Endodermal cell (in vitro differentiated cells): ENCODE results near the gene NAA16. TPM values are rescaled to one million over a fixed set of nuclear protein-coding genes. Genes with fewer than 3 reads are reported as not detected.
A peak's percentile ranks its signal among the peaks of the same experiment; 100 is the strongest.

Experiments
- DNase-seq: peaks from one replicate; pipeline ENCODE4 v3.0.0-alpha.2; 2017
- H3K27ac ChIP-seq: 2 replicates; pipeline ENCODE4 v1.5.1; 2013; ENCODE audit warnings: mild to moderate bottlenecking, low read depth, low read length, moderate library complexity
- H3K27me3 ChIP-seq: 2 replicates; pipeline ENCODE4 v1.6.1; 2013; ENCODE audit warnings: mild to moderate bottlenecking, low read length, moderate library complexity; ENCODE audit not compliant: insufficient read depth, control insufficient read depth, poor library complexity, severe bottlenecking
- H3K36me3 ChIP-seq: 2 replicates; pipeline ENCODE4 v1.7.0; 2013; ENCODE audit warnings: mild to moderate bottlenecking, low read length, moderate library complexity; ENCODE audit not compliant: control insufficient read depth, insufficient read depth
- H3K4me1 ChIP-seq: one replicate; pipeline ENCODE4 v1.7.0; 2013; ENCODE audit warnings: low read length; ENCODE audit not compliant: control insufficient read depth, insufficient read depth
- H3K4me3 ChIP-seq: 2 replicates; pipeline ENCODE4 v1.5.1; 2013; ENCODE audit warnings: mild to moderate bottlenecking, low read length, moderate library complexity
- H3K9ac ChIP-seq: 2 replicates; pipeline ENCODE4 v1.6.1; 2013; ENCODE audit warnings: mild to moderate bottlenecking, low read length, moderate library complexity; ENCODE audit not compliant: poor library complexity, severe bottlenecking; ENCODE audit errors: extremely low read depth
- H3K9me3 ChIP-seq: 2 replicates; pipeline ENCODE4 v1.6.1; 2013; ENCODE audit warnings: mild to moderate bottlenecking, low read length, moderate library complexity; ENCODE audit not compliant: control insufficient read depth
- H3K27ac Mint-ChIP-seq: 2 replicates; pipeline ENCODE4 v1.8.0; 2020; ENCODE audit warnings: mixed read lengths
- H3K27me3 Mint-ChIP-seq: 2 replicates; pipeline ENCODE4 v1.8.0; 2021; ENCODE audit warnings: mild to moderate bottlenecking, mixed read lengths; ENCODE audit not compliant: insufficient read depth
- H3K36me3 Mint-ChIP-seq: 2 replicates; pipeline ENCODE4 v1.8.0; 2020; ENCODE audit warnings: low read depth, mixed read lengths
- H3K4me1 Mint-ChIP-seq: 2 replicates; pipeline ENCODE4 v1.8.0; 2020; ENCODE audit warnings: mixed read lengths
- H3K4me3 Mint-ChIP-seq: 2 replicates; pipeline ENCODE4 v1.8.0; 2020; ENCODE audit warnings: mild to moderate bottlenecking, moderate library complexity, mixed read lengths
- H3K9me3 Mint-ChIP-seq: 2 replicates; pipeline ENCODE4 v1.8.0; 2020; ENCODE audit warnings: mild to moderate bottlenecking, mixed read lengths
- WGBS, 2 experiments: methylation state at CpG; one replicate each; pipeline versions ENCODE4 v1.1.5 to v1.1.7; 2013; ENCODE audit warnings: missing lambda C conversion rate in 2 of 2, mixed read lengths in 1 of 2; ENCODE audit not compliant: insufficient coverage in 1 of 2, insufficient read length in 1 of 2; 5-methylcytosine and 5-hydroxymethylcytosine counted together
- long read RNA-seq, 4 experiments: library from polyadenylated mRNA in 2 of 4; library from RNA in 1 of 4; library from capped mRNA in 1 of 4; stranded (forward) in 3 of 4; unstranded in 1 of 4; transcript quantifications; one replicate each; pipeline ENCODE4 v2.0.0, GENCODE V29; 2020 to 2021; ENCODE audit warnings: inconsistent platforms in 1 of 4
- polyA plus RNA-seq, 2 experiments: library from polyadenylated mRNA; stranded (reverse); fragments of 50-300 nt; gene quantifications; one replicate each; pipeline ENCODE4 v1.2.3, GENCODE V29; 2013
- total RNA-seq, 2 donors: library from RNA; stranded (reverse); fragmentation: NEBNext Ultra II Directional in 1 of 2; extraction: Animal tissue kit (Norgen Biotek cat#: 25700) in 1 of 2; gene quantifications; 2 replicates in 1 of 2; 3 replicates in 1 of 2; pipeline ENCODE4 v1.2.1, GENCODE V29; 2021
- TF ChIP-seq, protein P1 (sequence below): fragments of 200-600 bp; sonication (generic); conservative IDR thresholded peaks from 2 replicates; pipeline ENCODE4 v1.5.0; 2021; ENCODE audit warnings: antibody characterized with exemption, mild to moderate bottlenecking

NAA16 gene
- total RNA-seq, result 10 to 100 TPM; 29.3 to 30.9 TPM
- polyA plus RNA-seq (2013, experiment 1 of 2), result 31.6 TPM
- 30.3 TPM for polyA plus RNA-seq (2013, experiment 2 of 2)
- long read RNA-seq, experiment 1, full-length matches to known transcripts, result 3 of 8 reads
- long read RNA-seq, experiment 1, partial matches to known transcripts, result 0 of 8 reads
- long read RNA-seq, experiment 1, other reads (novel, unspliced or antisense), result 5 of 8 reads
- long read RNA-seq, experiment 2, full-length matches to known transcripts, result 11 of 27 reads
- long read RNA-seq, experiment 2, partial matches to known transcripts, result 6 of 27 reads
- long read RNA-seq, experiment 2, other reads (novel, unspliced or antisense), result 10 of 27 reads
- long read RNA-seq, experiment 3, full-length matches to known transcripts, result 7 of 82 reads
- long read RNA-seq, experiment 3, partial matches to known transcripts, result 42 of 82 reads
- long read RNA-seq, experiment 3, other reads (novel, unspliced or antisense), result 33 of 82 reads
- long read RNA-seq, experiment 4, partial matches to known transcripts, result 1 of 2 reads
- long read RNA-seq, experiment 4, other reads (novel, unspliced or antisense), result 1 of 2 reads

DNA sequence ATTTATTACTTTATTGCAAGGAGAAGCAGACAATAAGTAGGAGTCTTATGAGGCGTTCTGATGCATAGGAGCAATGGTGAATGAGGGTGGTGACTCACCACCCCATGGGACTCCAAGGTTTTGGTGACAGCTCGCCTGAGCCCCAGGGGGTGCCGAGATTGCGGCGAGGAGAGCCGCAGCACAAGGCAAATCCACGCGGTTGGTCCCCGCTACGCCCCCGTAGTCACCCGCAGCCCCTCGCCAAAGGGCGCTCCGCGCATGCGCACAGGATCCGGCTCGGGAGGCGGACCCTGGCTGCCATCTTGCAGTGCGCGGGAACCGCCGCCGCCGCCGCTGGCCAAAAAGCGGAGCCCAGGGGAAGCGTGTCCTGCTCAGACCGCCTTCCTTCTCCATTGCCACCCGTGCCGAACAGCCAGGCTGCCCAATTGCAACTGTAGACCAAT lies at the start of gene NAA16:
Gene NAA16 (plus strand): TSS at position 305 of the 443 bp plus-strand sequence. CDS start 262 bp downstream, outside the sequence.
- Mint-ChIP-seq H3K4me1 (peaks cover 20% of the 10 kb centered on the region), H3K27me3 (no peaks in the 10 kb centered on the region), H3K36me3 (no peaks in the 10 kb centered on the region), H3K27ac (peak within 1 kb of the TSS; percentile 91), H3K4me3 (peak within 1 kb of the TSS; percentile 87), H3K9me3 (no peaks in the 10 kb centered on the region)
- DNase-seq, result peak; percentile 96
- Histone ChIP-seq H3K36me3 (no peaks in the 10 kb centered on the region), H3K4me1 (peaks cover 2% of the 10 kb centered on the region), H3K4me3 (peak within 1 kb of the TSS; percentile 99), H3K27me3 (no peaks in the 10 kb centered on the region), H3K27ac (peak within 1 kb of the TSS; percentile 94), H3K9ac (peak within 1 kb of the TSS; percentile 83), H3K9me3 (no peaks in the 10 kb centered on the region)
- 0 to 1% methylated on average over 10 to 32 of the region's 32 CpGs for WGBS, 2 experiments
- TF ChIP-seq, protein P1, sequence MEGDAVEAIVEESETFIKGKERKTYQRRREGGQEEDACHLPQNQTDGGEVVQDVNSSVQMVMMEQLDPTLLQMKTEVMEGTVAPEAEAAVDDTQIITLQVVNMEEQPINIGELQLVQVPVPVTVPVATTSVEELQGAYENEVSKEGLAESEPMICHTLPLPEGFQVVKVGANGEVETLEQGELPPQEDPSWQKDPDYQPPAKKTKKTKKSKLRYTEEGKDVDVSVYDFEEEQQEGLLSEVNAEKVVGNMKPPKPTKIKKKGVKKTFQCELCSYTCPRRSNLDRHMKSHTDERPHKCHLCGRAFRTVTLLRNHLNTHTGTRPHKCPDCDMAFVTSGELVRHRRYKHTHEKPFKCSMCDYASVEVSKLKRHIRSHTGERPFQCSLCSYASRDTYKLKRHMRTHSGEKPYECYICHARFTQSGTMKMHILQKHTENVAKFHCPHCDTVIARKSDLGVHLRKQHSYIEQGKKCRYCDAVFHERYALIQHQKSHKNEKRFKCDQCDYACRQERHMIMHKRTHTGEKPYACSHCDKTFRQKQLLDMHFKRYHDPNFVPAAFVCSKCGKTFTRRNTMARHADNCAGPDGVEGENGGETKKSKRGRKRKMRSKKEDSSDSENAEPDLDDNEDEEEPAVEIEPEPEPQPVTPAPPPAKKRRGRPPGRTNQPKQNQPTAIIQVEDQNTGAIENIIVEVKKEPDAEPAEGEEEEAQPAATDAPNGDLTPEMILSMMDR, result no peak

DNA sequence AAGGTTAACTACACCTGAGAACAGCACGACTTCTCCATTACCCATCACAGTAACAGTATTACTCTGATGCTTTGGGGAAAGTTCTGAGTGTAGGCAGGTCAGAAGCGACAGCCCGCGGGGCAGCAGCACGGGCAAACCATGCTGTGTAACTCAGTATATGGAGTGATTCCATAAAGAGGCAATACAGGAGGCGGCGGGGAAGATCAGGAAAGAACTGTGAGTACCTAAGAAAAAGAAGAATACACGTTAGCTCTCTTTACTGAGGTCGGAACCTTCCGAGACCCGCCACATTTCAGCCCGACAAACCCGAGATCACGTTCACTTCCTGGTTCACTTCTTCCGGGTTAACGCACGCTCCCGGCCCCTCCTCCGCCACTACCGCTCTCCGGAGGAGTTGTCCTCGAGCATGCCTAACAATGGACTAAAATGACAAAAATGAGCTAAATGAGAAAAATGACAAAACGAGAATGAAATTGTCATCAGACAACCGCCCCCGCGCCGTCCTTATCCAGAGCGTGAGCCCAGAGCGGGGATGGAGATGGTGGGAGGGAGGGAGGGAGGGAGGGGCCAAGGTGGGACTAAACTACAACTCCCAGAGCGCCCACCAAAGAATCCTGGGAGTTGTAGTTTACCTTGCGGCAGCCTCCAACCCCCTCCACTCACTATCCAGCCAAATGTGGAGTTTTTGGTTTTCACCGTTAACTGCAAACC lies 47.7 kb upstream of the NAA16 start, which contains the start of gene MTRF1:
Gene MTRF1 (minus strand): TSS at position 316 of the 711 bp plus-strand sequence. CDS start 2,669 bp downstream, outside the sequence.
- H3K27me3 Mint-ChIP-seq, result no peaks in the 10 kb centered on the region
- Histone ChIP-seq H3K36me3 (peaks cover 20% of the 10 kb centered on the region), H3K9ac (peak within 1 kb of the TSS; percentile 54), H3K27me3 (no peaks in the 10 kb centered on the region), H3K4me1 (no peaks in the 10 kb centered on the region), H3K9me3 (peaks cover 24% of the 10 kb centered on the region), H3K4me3 (peak within 1 kb of the TSS; percentile 96), H3K27ac (no peak within 1 kb of the TSS)
- H3K36me3 Mint-ChIP-seq, result peaks cover 26% of the 10 kb centered on the region
- WGBS, 2 experiments, result 2% methylated on average over 7 to 32 of the region's 32 CpGs
- H3K4me3 Mint-ChIP-seq, result peak within 1 kb of the TSS; percentile 76
- DNase-seq, result peak; percentile 90
- H3K27ac Mint-ChIP-seq, result peak within 1 kb of the TSS; percentile 89
- no peaks in the 10 kb centered on the region for H3K4me1 Mint-ChIP-seq
- TF ChIP-seq, protein P1, result no peak
- peaks cover 33% of the 10 kb centered on the region for H3K9me3 Mint-ChIP-seq

DNA sequence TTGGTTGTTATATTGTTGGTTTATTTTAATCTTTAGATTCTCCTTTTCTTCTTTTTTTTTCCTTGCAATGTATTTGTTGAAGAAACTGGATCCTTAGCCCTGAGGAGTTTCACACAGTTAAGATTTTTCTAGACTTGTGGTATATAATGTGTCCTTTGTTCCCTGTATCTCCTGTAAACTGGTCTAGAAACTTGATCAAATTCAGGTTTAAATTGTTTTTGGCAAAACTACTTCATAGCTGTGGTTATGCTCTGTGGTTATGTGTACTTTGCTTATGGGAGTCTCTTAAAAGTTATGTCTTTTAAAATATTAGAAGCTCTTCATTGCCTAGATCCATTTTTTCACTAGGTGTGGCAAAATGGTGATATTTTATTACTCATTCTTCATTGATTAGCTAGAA lies 44.0 kb upstream of the NAA16 start:
- no peak overlapping the region for H3K27ac ChIP-seq
- H3K36me3 Mint-ChIP-seq, result peaks cover 5% of the 10 kb centered on the region
- H3K9me3 Mint-ChIP-seq, result peaks cover 57% of the 10 kb centered on the region

More for the DNA sequence above, 44.0 kb upstream of the NAA16 start:
- Mint-ChIP-seq H3K27ac (no peak overlapping the region), H3K4me1 (no peaks in the 10 kb centered on the region), H3K27me3 (no peaks in the 10 kb centered on the region), H3K4me3 (no peak overlapping the region)
- H3K9me3 ChIP-seq, result peaks cover 52% of the 10 kb centered on the region
- H3K27me3 ChIP-seq, result no peaks in the 10 kb centered on the region
- no peaks in the 10 kb centered on the region for H3K36me3 ChIP-seq
- H3K9ac ChIP-seq, result no peak overlapping the region
- DNase-seq, result no peak
- H3K4me3 ChIP-seq, result peak overlapping the region; percentile 40
- TF ChIP-seq, protein P1, result no peak
- H3K4me1 ChIP-seq, result no peaks in the 10 kb centered on the region
